ENCODE measurements around the gene MELTF.

Gene MELTF

GRCh38 chr3:196991581-196992460 is 37.8 kb downstream of the MELTF start:
- no peak for DNase-seq

GRCh38 chr3:196990601-196991007 is 39.0 kb downstream of the MELTF start:
- no peak for DNase-seq

GRCh38 chr3:196989721-196990262 is 39.8 kb downstream of the MELTF start:
- DNase-seq: peak in 1 of 2 experiments; percentile 11

GRCh38 chr3:196988241-196989029 is 41.2 kb downstream of the MELTF start:
- DNase-seq: peak in 1 of 2 experiments; percentile 13

- no peak for DNase-seq
Observed at GRCh38 chr3:196987022-196987421, 42.6 kb downstream of the MELTF start.

GRCh38 chr3:196985954-196986885 is 43.4 kb downstream of the MELTF start:
- DNase-seq: no peak

GRCh38 chr3:196985298-196985697 is 44.3 kb downstream of the MELTF start:
- no peak for DNase-seq

GRCh38 chr3:196983186-196983585 is 46.4 kb downstream of the MELTF start:
- no peak for DNase-seq

GRCh38 chr3:196981657-196982056 is 48.0 kb downstream of the MELTF start:
- no peak for DNase-seq

- DNase-seq: no peak
Observed at GRCh38 chr3:196979545-196979944, 50.1 kb downstream of the MELTF start.

- no peak for DNase-seq
Observed at GRCh38 chr3:196976941-196977340, 52.7 kb downstream of the MELTF start.

GRCh38 chr3:196975349-196975748 is 54.3 kb downstream of the MELTF start:
- no peak for DNase-seq

- no peak for DNase-seq
Observed at GRCh38 chr3:196974661-196975060, 55.0 kb downstream of the MELTF start.

- DNase-seq: no peak
Observed at GRCh38 chr3:196971094-196971698, 58.4 kb downstream of the MELTF start.

GRCh38 chr3:196970547-196971093 is 59.0 kb downstream of the MELTF start:
- DNase-seq: no peak

- peak in 1 of 2 experiments; percentile 72 for DNase-seq
Observed at GRCh38 chr3:196969660-196970546, 59.7 kb downstream of the MELTF start.

- DNase-seq: no peak
Observed at GRCh38 chr3:196969134-196969659, 60.4 kb downstream of the MELTF start.

GRCh38 chr3:196968233-196969133 is 61.1 kb downstream of the MELTF start, which contains the start of gene PIGZ:
Gene PIGZ (minus strand): TSS chr3:196968833. CDS start chr3:196952031, 16,802 bp downstream.
- peak in 1 of 2 experiments; percentile 31 for DNase-seq

All from NCI-H1930 (cell line).